ENCODE data around the gene NXPE3.

NXPE3 gene

DNA sequence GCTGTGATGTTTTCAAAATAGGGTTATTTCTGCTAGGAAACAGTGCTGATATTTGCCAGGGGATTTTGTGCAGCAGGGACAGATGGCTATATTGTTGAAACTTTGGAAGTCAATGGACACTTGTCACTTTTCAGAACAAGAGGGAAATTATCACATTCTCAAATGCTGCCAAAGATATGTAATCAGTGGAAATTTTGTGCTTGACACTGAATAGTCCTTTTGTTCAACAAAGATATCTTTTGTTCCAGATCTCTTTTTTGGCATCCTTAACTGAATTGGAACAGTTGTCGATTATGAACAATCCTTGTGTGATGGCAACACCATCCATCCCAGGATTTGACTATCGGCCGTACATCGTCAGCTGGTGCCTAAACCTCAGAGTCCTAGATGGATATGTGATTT lies 46.8 kb upstream of the NXPE3 start:
- H3K36me3 ChIP-seq (ENCODE audit: control insufficient read depth in 2 of 2, insufficient read depth in 1 of 2, low read length in 2 of 2): peaks cover 41 to 90% of the 10 kb centered on the region in 2 experiments
- TF ChIP-seq ZNF621 (tag by site-specific recombination; IDR thresholded peaks at IDR 0.05): no peak
- TF ChIP-seq, protein P1, sequence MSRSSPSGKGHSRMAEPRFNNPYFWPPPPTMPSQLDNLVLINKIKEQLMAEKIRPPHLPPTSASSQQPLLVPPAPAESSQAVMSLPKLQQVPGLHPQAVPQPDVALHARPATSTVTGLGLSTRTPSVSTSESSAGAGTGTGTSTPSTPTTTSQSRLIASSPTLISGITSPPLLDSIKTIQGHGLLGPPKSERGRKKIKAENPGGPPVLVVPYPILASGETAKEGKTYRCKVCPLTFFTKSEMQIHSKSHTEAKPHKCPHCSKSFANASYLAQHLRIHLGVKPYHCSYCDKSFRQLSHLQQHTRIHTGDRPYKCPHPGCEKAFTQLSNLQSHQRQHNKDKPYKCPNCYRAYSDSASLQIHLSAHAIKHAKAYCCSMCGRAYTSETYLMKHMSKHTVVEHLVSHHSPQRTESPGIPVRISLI (tag by site-specific recombination; IDR thresholded peaks at IDR 0.05): no peak
- TF ChIP-seq TCF7L2 (IDR thresholded peaks at IDR 0.05; ENCODE audit: borderline replicate concordance, low read depth, low read length): no peak
- TF ChIP-seq, protein P2, sequence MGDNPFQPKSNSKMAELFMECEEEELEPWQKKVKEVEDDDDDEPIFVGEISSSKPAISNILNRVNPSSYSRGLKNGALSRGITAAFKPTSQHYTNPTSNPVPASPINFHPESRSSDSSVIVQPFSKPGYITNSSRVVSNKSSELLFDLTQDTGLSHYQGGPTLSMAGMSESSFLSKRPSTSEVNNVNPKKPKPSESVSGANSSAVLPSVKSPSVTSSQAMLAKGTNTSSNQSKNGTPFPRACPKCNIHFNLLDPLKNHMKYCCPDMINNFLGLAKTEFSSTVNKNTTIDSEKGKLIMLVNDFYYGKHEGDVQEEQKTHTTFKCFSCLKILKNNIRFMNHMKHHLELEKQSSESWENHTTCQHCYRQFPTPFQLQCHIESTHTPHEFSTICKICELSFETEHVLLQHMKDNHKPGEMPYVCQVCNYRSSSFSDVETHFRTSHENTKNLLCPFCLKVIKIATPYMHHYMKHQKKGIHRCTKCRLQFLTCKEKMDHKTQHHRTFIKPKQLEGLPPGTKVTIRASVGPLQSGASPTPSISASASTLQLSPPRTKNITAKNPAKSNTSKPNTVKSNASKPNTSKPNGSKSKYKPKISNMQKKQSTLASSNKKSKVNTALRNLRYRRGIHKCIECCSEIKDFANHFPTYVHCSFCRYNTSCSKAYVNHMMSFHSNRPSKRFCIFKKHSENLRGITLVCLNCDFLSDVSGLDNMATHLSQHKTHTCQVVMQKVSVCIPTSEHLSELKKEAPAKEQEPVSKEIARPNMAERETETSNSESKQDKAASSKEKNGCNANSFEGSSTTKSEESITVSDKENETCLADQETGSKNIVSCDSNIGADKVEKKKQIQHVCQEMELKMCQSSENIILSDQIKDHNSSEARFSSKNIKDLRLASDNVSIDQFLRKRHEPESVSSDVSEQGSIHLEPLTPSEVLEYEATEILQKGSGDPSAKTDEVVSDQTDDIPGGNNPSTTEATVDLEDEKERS (tag by site-specific recombination; IDR thresholded peaks at IDR 0.05): no peak
- TF ChIP-seq, protein P3, sequence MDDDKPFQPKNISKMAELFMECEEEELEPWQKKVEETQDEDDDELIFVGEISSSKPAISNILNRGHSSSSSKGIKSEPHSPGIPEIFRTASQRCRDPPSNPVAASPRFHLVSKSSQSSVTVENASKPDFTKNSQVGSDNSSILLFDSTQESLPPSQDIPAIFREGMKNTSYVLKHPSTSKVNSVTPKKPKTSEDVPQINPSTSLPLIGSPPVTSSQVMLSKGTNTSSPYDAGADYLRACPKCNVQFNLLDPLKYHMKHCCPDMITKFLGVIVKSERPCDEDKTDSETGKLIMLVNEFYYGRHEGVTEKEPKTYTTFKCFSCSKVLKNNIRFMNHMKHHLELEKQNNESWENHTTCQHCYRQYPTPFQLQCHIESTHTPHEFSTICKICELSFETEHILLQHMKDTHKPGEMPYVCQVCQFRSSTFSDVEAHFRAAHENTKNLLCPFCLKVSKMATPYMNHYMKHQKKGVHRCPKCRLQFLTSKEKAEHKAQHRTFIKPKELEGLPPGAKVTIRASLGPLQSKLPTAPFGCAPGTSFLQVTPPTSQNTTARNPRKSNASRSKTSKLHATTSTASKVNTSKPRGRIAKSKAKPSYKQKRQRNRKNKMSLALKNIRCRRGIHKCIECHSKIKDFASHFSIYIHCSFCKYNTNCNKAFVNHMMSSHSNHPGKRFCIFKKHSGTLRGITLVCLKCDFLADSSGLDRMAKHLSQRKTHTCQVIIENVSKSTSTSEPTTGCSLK (tag by site-specific recombination; IDR thresholded peaks at IDR 0.05): no peak
- TF ChIP-seq ZNF248 (tag by site-specific recombination; IDR thresholded peaks at IDR 0.05): no peak
- no peak for TF ChIP-seq ZNF514 (tag by site-specific recombination; IDR thresholded peaks at IDR 0.05)
- no peak for TF ChIP-seq ZNF521 (tag by site-specific recombination; IDR thresholded peaks at IDR 0.05)
- no peak for TF ChIP-seq ZNF239 (tag by site-specific recombination; IDR thresholded peaks at IDR 0.05)
- no peak for TF ChIP-seq ZFP37 (tag by site-specific recombination; IDR thresholded peaks at IDR 0.05)
- TF ChIP-seq, protein P4, sequence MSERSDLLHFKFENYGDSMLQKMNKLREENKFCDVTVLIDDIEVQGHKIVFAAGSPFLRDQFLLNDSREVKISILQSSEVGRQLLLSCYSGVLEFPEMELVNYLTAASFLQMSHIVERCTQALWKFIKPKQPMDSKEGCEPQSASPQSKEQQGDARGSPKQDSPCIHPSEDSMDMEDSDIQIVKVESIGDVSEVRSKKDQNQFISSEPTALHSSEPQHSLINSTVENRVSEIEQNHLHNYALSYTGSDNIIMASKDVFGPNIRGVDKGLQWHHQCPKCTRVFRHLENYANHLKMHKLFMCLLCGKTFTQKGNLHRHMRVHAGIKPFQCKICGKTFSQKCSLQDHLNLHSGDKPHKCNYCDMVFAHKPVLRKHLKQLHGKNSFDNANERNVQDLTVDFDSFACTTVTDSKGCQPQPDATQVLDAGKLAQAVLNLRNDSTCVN (tag by site-specific recombination; optimal IDR thresholded peaks at IDR 0.05): no peak
- no peak for TF ChIP-seq GLIS1 (tag by site-specific recombination; IDR thresholded peaks at IDR 0.05)
- no peak for TF ChIP-seq ZNF776 (tag by site-specific recombination; IDR thresholded peaks at IDR 0.05; ENCODE audit: borderline replicate concordance)
- no peak for TF ChIP-seq ZNF561 (tag by site-specific recombination; IDR thresholded peaks at IDR 0.05; ENCODE audit: borderline replicate concordance)
- TF ChIP-seq ZNF10 (tag by site-specific recombination; IDR thresholded peaks at IDR 0.05): no peak
- TF ChIP-seq GLI4 (tag by site-specific recombination; IDR thresholded peaks at IDR 0.05): no peak

DNA sequence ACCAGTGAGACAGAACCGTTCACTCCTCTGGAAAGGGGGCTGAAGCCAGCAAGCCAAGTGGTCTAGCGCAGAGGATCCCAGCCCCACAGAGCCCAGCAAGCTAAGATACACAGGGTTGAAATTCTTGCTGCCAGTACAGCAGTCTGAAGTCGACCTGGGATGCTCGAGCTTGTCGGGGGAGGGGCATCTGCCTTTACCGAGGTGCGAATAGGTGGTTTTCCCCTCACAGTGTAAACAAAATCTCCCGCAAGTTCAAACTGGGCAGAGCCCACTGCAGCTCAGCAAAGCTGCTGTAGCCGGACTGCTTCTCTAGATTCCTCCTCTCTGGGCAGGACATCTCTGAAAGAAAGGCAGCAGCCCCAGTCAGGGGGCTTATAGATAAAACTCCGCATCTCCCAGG lies 43.2 kb upstream of the NXPE3 start:
- H3K9me3 ChIP-seq (ENCODE audit: control insufficient read depth, insufficient read depth, low read depth, low read length): no peaks in the 10 kb centered on the region
- POLR2A ChIA-PET: no interaction called here
- H3K27ac ChIP-seq (ENCODE audit: extremely low read depth, low read depth, low read length): no peak overlapping the region
- no peak overlapping the region for H3K4me3 ChIP-seq (ENCODE audit: low read depth, low read length)
- H3K36me3 ChIP-seq (ENCODE audit: control insufficient read depth in 2 of 2, insufficient read depth in 1 of 2, low read length in 2 of 2): peaks cover 17 to 57% of the 10 kb centered on the region in 2 experiments; a peak in 2 of 3 replicates
- H3K4me1 ChIP-seq (ENCODE audit: control insufficient read depth, insufficient read depth, low read length): no peaks in the 10 kb centered on the region
- CTCF ChIA-PET: interaction anchor here (1.4 kb wide), 1 partner anchor 41 kb away, joined by 3 read pairs; no protein-coding TSS in a partner anchor
- TF ChIP-seq ZNF654 (tag by site-specific recombination; IDR thresholded peaks at IDR 0.05; ENCODE audit: low read depth): no peak
- TF ChIP-seq ZNF707 (tag by site-specific recombination; IDR thresholded peaks at IDR 0.05): no peak
- TF ChIP-seq SCRT1 (tag by site-specific recombination; IDR thresholded peaks at IDR 0.05; ENCODE audit: borderline replicate concordance): no peak
- TF ChIP-seq ZNF792 (tag by site-specific recombination; IDR thresholded peaks at IDR 0.05): no peak
- TF ChIP-seq ZNF561 (tag by site-specific recombination; IDR thresholded peaks at IDR 0.05; ENCODE audit: borderline replicate concordance): no peak
- TF ChIP-seq, protein P5, sequence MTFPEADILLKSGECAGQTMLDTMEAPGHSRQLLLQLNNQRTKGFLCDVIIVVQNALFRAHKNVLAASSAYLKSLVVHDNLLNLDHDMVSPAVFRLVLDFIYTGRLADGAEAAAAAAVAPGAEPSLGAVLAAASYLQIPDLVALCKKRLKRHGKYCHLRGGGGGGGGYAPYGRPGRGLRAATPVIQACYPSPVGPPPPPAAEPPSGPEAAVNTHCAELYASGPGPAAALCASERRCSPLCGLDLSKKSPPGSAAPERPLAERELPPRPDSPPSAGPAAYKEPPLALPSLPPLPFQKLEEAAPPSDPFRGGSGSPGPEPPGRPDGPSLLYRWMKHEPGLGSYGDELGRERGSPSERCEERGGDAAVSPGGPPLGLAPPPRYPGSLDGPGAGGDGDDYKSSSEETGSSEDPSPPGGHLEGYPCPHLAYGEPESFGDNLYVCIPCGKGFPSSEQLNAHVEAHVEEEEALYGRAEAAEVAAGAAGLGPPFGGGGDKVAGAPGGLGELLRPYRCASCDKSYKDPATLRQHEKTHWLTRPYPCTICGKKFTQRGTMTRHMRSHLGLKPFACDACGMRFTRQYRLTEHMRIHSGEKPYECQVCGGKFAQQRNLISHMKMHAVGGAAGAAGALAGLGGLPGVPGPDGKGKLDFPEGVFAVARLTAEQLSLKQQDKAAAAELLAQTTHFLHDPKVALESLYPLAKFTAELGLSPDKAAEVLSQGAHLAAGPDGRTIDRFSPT (tag by site-specific recombination; IDR thresholded peaks at IDR 0.05): no peak
- no peak for TF ChIP-seq ZNF239 (tag by site-specific recombination; IDR thresholded peaks at IDR 0.05)
- TF ChIP-seq PRDM1 (tag by site-specific recombination; IDR thresholded peaks at IDR 0.05): no peak

More for the DNA sequence above, 46.8 kb upstream of the NXPE3 start:
- Histone ChIP-seq H3K4me3 (ENCODE audit: low read depth, low read length) (no peak overlapping the region), H3K9me3 (ENCODE audit: control insufficient read depth, insufficient read depth, low read depth, low read length) (no peaks in the 10 kb centered on the region), H3K4me1 (ENCODE audit: control insufficient read depth, insufficient read depth, low read length) (no peaks in the 10 kb centered on the region), H3K27ac (ENCODE audit: extremely low read depth, low read depth, low read length) (no peak overlapping the region)
- ChIA-PET POLR2A (no interaction called here), CTCF (no interaction called here)
